Measurements from ENCODE around the gene MRPS7. TPM values are rescaled to one million over a fixed set of nuclear protein-coding genes. Genes with fewer than 3 reads are reported as not detected.

The MRPS7 gene
- total RNA-seq, 1 donor from 2014 or later = 55.0 TPM

- H3K4me1 ChIP-seq (ENCODE audit: insufficient read depth, low read length) = no peaks in the 10 kb centered on the region
- H3K79me2 ChIP-seq (ENCODE audit: insufficient read depth, low read length) = no peaks in the 10 kb centered on the region
- H4K20me1 ChIP-seq (ENCODE audit: insufficient read depth, low read length) = peaks cover 42% of the 10 kb centered on the region
- no peaks in the 10 kb centered on the region for H3K9me3 ChIP-seq (ENCODE audit: insufficient read depth, low read depth, low read length)
- DNase-seq (ENCODE audit: low read depth) = no peak
- H3K9ac ChIP-seq (ENCODE audit: low read length) = no peak overlapping the region
- Mint-ChIP-seq H3K27ac (ENCODE audit: unreplicated experiment) (no peak overlapping the region), H3K36me3 (ENCODE audit: low read depth, unreplicated experiment) (peaks cover 25% of the 10 kb centered on the region), H3K9me3 (ENCODE audit: unreplicated experiment) (no peaks in the 10 kb centered on the region), H3K4me3 (ENCODE audit: unreplicated experiment) (no peak overlapping the region), H3K27me3 (ENCODE audit: low read depth, unreplicated experiment) (no peaks in the 10 kb centered on the region), H3K4me1 (ENCODE audit: low read depth, unreplicated experiment) (peaks cover 4% of the 10 kb centered on the region)
- FAIRE-seq = no peak
- no peak overlapping the region for H3K4me2 ChIP-seq (ENCODE audit: low read length)
- H3K4me3 ChIP-seq (ENCODE audit: insufficient read depth, low read depth, low read length) = no peak overlapping the region
- H3K36me3 ChIP-seq (ENCODE audit: insufficient read depth, low read length) = peaks cover 40% of the 10 kb centered on the region
- H3K27ac ChIP-seq (ENCODE audit: low read depth, low read length) = no peak overlapping the region
- no peak overlapping the region for H2AFZ ChIP-seq (ENCODE audit: low read depth, low read length)
- TF ChIP-seq EZH2 (IDR thresholded peaks at IDR 0.05; ENCODE audit: insufficient read depth, low read length) (no peak), CTCF (IDR thresholded peaks at IDR 0.05; ENCODE audit: insufficient read depth, low read depth, low read length) (peak; percentile 49)
- no peaks in the 10 kb centered on the region for H3K27me3 ChIP-seq (ENCODE audit: insufficient read depth, low read length)
These were observed 21.1 kb upstream of the MRPS7 start for GRCh38 chr17:75240394-75241142.

- Histone ChIP-seq H3K27ac (ENCODE audit: low read depth, low read length) (no peak overlapping the region), H3K4me3 (ENCODE audit: insufficient read depth, low read depth, low read length) (no peak overlapping the region), H3K9ac (ENCODE audit: low read length) (no peak overlapping the region), H4K20me1 (ENCODE audit: insufficient read depth, low read length) (peaks cover 48% of the 10 kb centered on the region), H3K4me2 (ENCODE audit: low read length) (no peak overlapping the region), H3K79me2 (ENCODE audit: insufficient read depth, low read length) (no peaks in the 10 kb centered on the region), H3K9me3 (ENCODE audit: insufficient read depth, low read depth, low read length) (no peaks in the 10 kb centered on the region), H3K27me3 (ENCODE audit: insufficient read depth, low read length) (no peaks in the 10 kb centered on the region), H3K4me1 (ENCODE audit: insufficient read depth, low read length) (no peaks in the 10 kb centered on the region), H3K36me3 (ENCODE audit: insufficient read depth, low read length) (peaks cover 45% of the 10 kb centered on the region), H2AFZ (ENCODE audit: low read depth, low read length) (no peak overlapping the region)
- FAIRE-seq (no peak), DNase-seq (ENCODE audit: low read depth) (no peak)
- Mint-ChIP-seq H3K27me3 (ENCODE audit: low read depth, unreplicated experiment) (no peaks in the 10 kb centered on the region), H3K4me1 (ENCODE audit: low read depth, unreplicated experiment) (peaks cover 4% of the 10 kb centered on the region), H3K27ac (ENCODE audit: unreplicated experiment) (no peak overlapping the region), H3K4me3 (ENCODE audit: unreplicated experiment) (no peak overlapping the region), H3K9me3 (ENCODE audit: unreplicated experiment) (no peaks in the 10 kb centered on the region), H3K36me3 (ENCODE audit: low read depth, unreplicated experiment) (peaks cover 27% of the 10 kb centered on the region)
- TF ChIP-seq EZH2 (IDR thresholded peaks at IDR 0.05; ENCODE audit: insufficient read depth, low read length) = no peak
- TF ChIP-seq CTCF (IDR thresholded peaks at IDR 0.05; ENCODE audit: insufficient read depth, low read depth, low read length) = no peak
These were observed 20.6 kb upstream of the MRPS7 start for GRCh38 chr17:75241143-75241430.

DNA sequence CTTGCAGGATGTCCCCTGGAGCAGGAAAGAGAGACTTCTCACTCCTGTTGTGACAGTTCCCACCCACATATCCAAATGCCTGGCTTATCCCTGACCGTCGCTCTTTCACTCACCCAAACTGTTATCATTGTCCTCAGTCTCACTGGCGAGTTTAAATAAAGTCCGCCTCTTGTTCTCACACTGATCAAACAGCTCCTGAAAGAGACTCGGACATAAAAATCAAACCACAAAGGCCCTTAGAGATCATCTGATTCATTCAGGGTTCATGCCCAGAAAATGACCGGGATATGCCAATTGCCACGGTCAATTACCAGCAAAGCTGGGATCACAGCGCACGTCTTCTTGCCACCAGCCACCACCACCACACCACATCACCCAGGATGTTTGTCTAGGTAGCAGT is 20.2 kb upstream of the MRPS7 start:
- H3K4me1 Mint-ChIP-seq (ENCODE audit: low read depth, unreplicated experiment) = peaks cover 4% of the 10 kb centered on the region
- H3K9me3 ChIP-seq (ENCODE audit: insufficient read depth, low read depth, low read length) = no peaks in the 10 kb centered on the region
- H3K4me3 Mint-ChIP-seq (ENCODE audit: unreplicated experiment) = no peak overlapping the region
- H3K27ac Mint-ChIP-seq (ENCODE audit: unreplicated experiment) = no peak overlapping the region
- no peak for TF ChIP-seq CTCF (IDR thresholded peaks at IDR 0.05; ENCODE audit: insufficient read depth, low read depth, low read length)
- TF ChIP-seq EZH2 (IDR thresholded peaks at IDR 0.05; ENCODE audit: insufficient read depth, low read length) = no peak
- H3K4me1 ChIP-seq (ENCODE audit: insufficient read depth, low read length) = no peaks in the 10 kb centered on the region
- peaks cover 43% of the 10 kb centered on the region for H3K36me3 ChIP-seq (ENCODE audit: insufficient read depth, low read length)
- H3K36me3 Mint-ChIP-seq (ENCODE audit: low read depth, unreplicated experiment) = peaks cover 27% of the 10 kb centered on the region
- no peaks in the 10 kb centered on the region for H3K79me2 ChIP-seq (ENCODE audit: insufficient read depth, low read length)
- H3K9me3 Mint-ChIP-seq (ENCODE audit: unreplicated experiment) = no peaks in the 10 kb centered on the region
- no peak overlapping the region for H2AFZ ChIP-seq (ENCODE audit: low read depth, low read length)
- no peak overlapping the region for H3K4me3 ChIP-seq (ENCODE audit: insufficient read depth, low read depth, low read length)
- no peaks in the 10 kb centered on the region for H3K27me3 ChIP-seq (ENCODE audit: insufficient read depth, low read length)
- DNase-seq (ENCODE audit: low read depth) (no peak), FAIRE-seq (no peak)
- H3K9ac ChIP-seq (ENCODE audit: low read length) = no peak overlapping the region
- H3K4me2 ChIP-seq (ENCODE audit: low read length) = no peak overlapping the region
- H3K27ac ChIP-seq (ENCODE audit: low read depth, low read length) = no peak overlapping the region
- no peaks in the 10 kb centered on the region for H3K27me3 Mint-ChIP-seq (ENCODE audit: low read depth, unreplicated experiment)
- H4K20me1 ChIP-seq (ENCODE audit: insufficient read depth, low read length) = peaks cover 52% of the 10 kb centered on the region
